Activated CD8-positive, alpha-beta T cell treated with anti-CD3 and anti-CD28 coated beads, Interleukin-2, amount 10 ng/mL, durations not matched to agents 7 days and 5 days (primary cell): Measurements from ENCODE around the gene VIPR2. TPM values are rescaled to one million over a fixed set of nuclear protein-coding genes. Genes with fewer than 3 reads are reported as not detected.

Source experiments
- ATAC-seq: fragments of 150-1000 bp; cut with Tn5 transposase; one replicate; pipeline ENCODE4 v1.10.0; 2021; ENCODE audit warnings: moderate library complexity
- CTCF ChIA-PET: fragments of 350-600 bp; sonication (Branson Sonifier 250); formaldehyde crosslinking; loops from one replicate; lab custom pipeline; 2021; ENCODE audit warnings: antibody characterized with exemption; lab: Charles Lee
- POLR2A ChIA-PET: fragments of 350-600 bp; sonication (Branson Sonifier 250); formaldehyde crosslinking; loops from one replicate; lab custom pipeline; 2021; ENCODE audit warnings: antibody characterized with exemption; lab: Charles Lee
- DNase-seq: peaks from one replicate; pipeline ENCODE4 v3.0.0-alpha.2; 2020
- H3K27ac Mint-ChIP-seq: one replicate; pipeline ENCODE4 v1.8.0; 2021; ENCODE audit warnings: mild to moderate bottlenecking, mixed read lengths
- H3K27me3 Mint-ChIP-seq: one replicate; pipeline ENCODE4 v1.8.0; 2021; ENCODE audit warnings: low read depth, mixed read lengths
- H3K36me3 Mint-ChIP-seq: one replicate; pipeline ENCODE4 v1.8.0; 2021; ENCODE audit warnings: low read depth, mixed read lengths
- H3K4me1 Mint-ChIP-seq: one replicate; pipeline ENCODE4 v1.8.0; 2021; ENCODE audit warnings: low read depth, mixed read lengths
- H3K4me3 Mint-ChIP-seq: one replicate; pipeline ENCODE4 v1.8.0; 2021; ENCODE audit warnings: mild to moderate bottlenecking, mixed read lengths
- H3K9me3 Mint-ChIP-seq: one replicate; pipeline ENCODE4 v1.8.0; 2022; ENCODE audit warnings: mixed read lengths; ENCODE audit not compliant: insufficient read depth
- total RNA-seq, 2 experiments: library from RNA; stranded (reverse); gene quantifications; one replicate each; pipeline ENCODE4 v1.2.3, GENCODE V29; 2021

VIPR2 gene
- total RNA-seq, 2 experiments from 2014 or later = not detected

DNA sequence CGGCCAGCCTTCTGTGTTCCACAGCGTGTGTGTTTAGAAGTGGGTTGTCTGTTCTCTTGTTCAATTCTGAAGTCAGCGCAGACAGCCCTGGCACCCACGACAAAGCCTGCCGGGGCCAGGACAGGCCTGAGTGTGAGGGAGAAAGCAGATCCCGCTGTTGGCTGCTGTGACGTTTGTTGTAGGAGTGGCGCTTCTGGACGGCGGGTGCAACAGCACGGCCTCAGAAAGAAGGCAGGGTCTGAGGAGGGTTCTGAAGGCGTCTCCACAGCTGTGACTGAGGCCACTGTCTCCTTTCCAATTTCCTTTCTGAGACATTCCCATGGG lies 76.2 kb downstream of the VIPR2 start:
- CTCF ChIA-PET = no interaction called here
- H3K4me1 Mint-ChIP-seq = peaks cover 27% of the 10 kb centered on the region
- H3K4me3 Mint-ChIP-seq = no peak overlapping the region
- no peaks in the 10 kb centered on the region for H3K27me3 Mint-ChIP-seq
- DNase-seq (no peak), ATAC-seq (peak; percentile 51)
- no peaks in the 10 kb centered on the region for H3K9me3 Mint-ChIP-seq
- H3K36me3 Mint-ChIP-seq = no peaks in the 10 kb centered on the region
- no peak overlapping the region for H3K27ac Mint-ChIP-seq
- POLR2A ChIA-PET = no interaction called here

- CTCF ChIA-PET = no interaction called here
- Mint-ChIP-seq H3K4me1 (peaks cover 27% of the 10 kb centered on the region), H3K4me3 (no peak overlapping the region), H3K27ac (no peak overlapping the region), H3K27me3 (no peaks in the 10 kb centered on the region), H3K9me3 (no peaks in the 10 kb centered on the region), H3K36me3 (no peaks in the 10 kb centered on the region)
- no peak for DNase-seq
- no peak for ATAC-seq
- POLR2A ChIA-PET = no interaction called here
Observed at GRCh38 chr7:159067576-159068487, 76.8 kb downstream of the VIPR2 start.

GRCh38 chr7:159066816-159067575 lies 77.7 kb downstream of the VIPR2 start:
- DNase-seq = no peak
- no peak for ATAC-seq
- no peaks in the 10 kb centered on the region for H3K36me3 Mint-ChIP-seq
- peaks cover 3% of the 10 kb centered on the region for H3K9me3 Mint-ChIP-seq
- H3K4me3 Mint-ChIP-seq = no peak overlapping the region
- CTCF ChIA-PET = no interaction called here
- peaks cover 27% of the 10 kb centered on the region for H3K4me1 Mint-ChIP-seq
- no peak overlapping the region for H3K27ac Mint-ChIP-seq
- H3K27me3 Mint-ChIP-seq = no peaks in the 10 kb centered on the region
- POLR2A ChIA-PET = no interaction called here

DNA sequence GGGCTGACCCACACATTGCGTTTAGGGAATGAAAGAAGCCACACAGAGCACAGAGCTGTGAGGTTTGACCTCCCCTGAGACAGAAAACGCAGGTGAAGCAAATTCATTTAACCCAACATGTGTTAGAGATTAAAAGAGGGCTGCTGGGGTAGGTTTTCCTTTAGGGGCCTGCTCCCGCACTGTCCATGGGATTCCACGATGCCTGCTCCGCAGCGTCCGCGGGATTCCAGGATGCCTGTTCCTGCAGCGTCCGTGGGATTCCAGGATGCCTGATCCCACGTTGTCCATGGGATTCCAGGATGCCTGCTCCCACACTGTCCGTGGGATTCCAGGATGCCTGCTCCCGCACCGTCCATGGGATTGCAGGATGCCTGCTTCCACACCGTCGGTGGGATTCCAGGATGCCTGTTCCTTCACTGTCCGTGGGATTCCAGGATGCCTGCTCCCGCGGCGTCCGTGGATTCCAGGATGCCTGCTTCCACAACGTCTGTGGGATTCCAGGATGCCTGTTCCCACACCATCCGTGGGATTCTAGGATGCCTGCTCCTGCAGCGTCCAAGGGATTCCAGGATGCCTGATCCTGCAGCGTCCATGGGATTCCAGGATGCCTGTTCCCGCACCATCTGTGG lies 78.7 kb downstream of the VIPR2 start:
- peaks cover 3% of the 10 kb centered on the region for H3K9me3 Mint-ChIP-seq
- POLR2A ChIA-PET = no interaction called here
- peaks cover 22% of the 10 kb centered on the region for H3K4me1 Mint-ChIP-seq
- no peak for ATAC-seq
- CTCF ChIA-PET = no interaction called here
- no peak for DNase-seq
- H3K27ac Mint-ChIP-seq = no peak overlapping the region
- H3K36me3 Mint-ChIP-seq = no peaks in the 10 kb centered on the region
- H3K27me3 Mint-ChIP-seq = no peaks in the 10 kb centered on the region
- no peak overlapping the region for H3K4me3 Mint-ChIP-seq

GRCh38 chr7:159064816-159065510 lies 79.7 kb downstream of the VIPR2 start:
- Mint-ChIP-seq H3K4me1 (peaks cover 14% of the 10 kb centered on the region), H3K27me3 (no peaks in the 10 kb centered on the region), H3K27ac (no peak overlapping the region), H3K36me3 (no peaks in the 10 kb centered on the region), H3K9me3 (peaks cover 3% of the 10 kb centered on the region), H3K4me3 (no peak overlapping the region)
- ChIA-PET CTCF (no interaction called here), POLR2A (no interaction called here)
- DNase-seq (no peak), ATAC-seq (no peak)

GRCh38 chr7:159064121-159064815 lies 80.4 kb downstream of the VIPR2 start:
- H3K4me3 Mint-ChIP-seq = no peak overlapping the region
- no peaks in the 10 kb centered on the region for H3K36me3 Mint-ChIP-seq
- ATAC-seq (no peak), DNase-seq (no peak)
- H3K9me3 Mint-ChIP-seq = peaks cover 3% of the 10 kb centered on the region
- ChIA-PET CTCF (no interaction called here), POLR2A (no interaction called here)
- H3K27me3 Mint-ChIP-seq = no peaks in the 10 kb centered on the region
- peaks cover 14% of the 10 kb centered on the region for H3K4me1 Mint-ChIP-seq
- no peak overlapping the region for H3K27ac Mint-ChIP-seq

- Mint-ChIP-seq H3K27ac (no peak overlapping the region), H3K27me3 (no peaks in the 10 kb centered on the region), H3K9me3 (peaks cover 3% of the 10 kb centered on the region), H3K4me3 (no peak overlapping the region), H3K36me3 (no peaks in the 10 kb centered on the region), H3K4me1 (peaks cover 10% of the 10 kb centered on the region)
- ChIA-PET CTCF (no interaction called here), POLR2A (no interaction called here)
- no peak for DNase-seq
- no peak for ATAC-seq
Observed at GRCh38 chr7:159063046-159063840, 81.4 kb downstream of the VIPR2 start.

GRCh38 chr7:159062569-159062968 lies 82.1 kb downstream of the VIPR2 start:
- peaks cover 3% of the 10 kb centered on the region for H3K4me1 Mint-ChIP-seq
- H3K9me3 Mint-ChIP-seq = peaks cover 3% of the 10 kb centered on the region
- no peaks in the 10 kb centered on the region for H3K36me3 Mint-ChIP-seq
- DNase-seq (no peak), ATAC-seq (no peak)
- POLR2A ChIA-PET = no interaction called here
- H3K27ac Mint-ChIP-seq = no peak overlapping the region
- no peaks in the 10 kb centered on the region for H3K27me3 Mint-ChIP-seq
- H3K4me3 Mint-ChIP-seq = no peak overlapping the region
- CTCF ChIA-PET = no interaction called here

GRCh38 chr7:159061674-159062212 lies 82.9 kb downstream of the VIPR2 start:
- Mint-ChIP-seq H3K4me1 (no peaks in the 10 kb centered on the region), H3K36me3 (no peaks in the 10 kb centered on the region), H3K4me3 (no peak overlapping the region), H3K27me3 (no peaks in the 10 kb centered on the region), H3K9me3 (peaks cover 3% of the 10 kb centered on the region), H3K27ac (no peak overlapping the region)
- ATAC-seq (no peak), DNase-seq (no peak)
- POLR2A ChIA-PET = no interaction called here
- CTCF ChIA-PET = no interaction called here

- no peak for ATAC-seq
- CTCF ChIA-PET = no interaction called here
- Mint-ChIP-seq H3K4me3 (no peak overlapping the region), H3K36me3 (no peaks in the 10 kb centered on the region), H3K4me1 (no peaks in the 10 kb centered on the region), H3K27me3 (no peaks in the 10 kb centered on the region), H3K9me3 (peaks cover 3% of the 10 kb centered on the region), H3K27ac (no peak overlapping the region)
- POLR2A ChIA-PET = no interaction called here
- DNase-seq = no peak
Observed at GRCh38 chr7:159061209-159061608, 83.5 kb downstream of the VIPR2 start.
